Liver (tissue), 9 donors: ENCODE data around the gene MED12L. TPM values are rescaled to one million over a fixed set of nuclear protein-coding genes. Genes with fewer than 3 reads are reported as not detected.

Source experiments
- DNase-seq: peaks from one replicate; pipeline ENCODE4 v3.0.0-alpha.2; 2017; ENCODE audit warnings: low spot score
- H3K27ac ChIP-seq, 2 donors: one replicate each; pipeline ENCODE4 v1.7.0; 2013; ENCODE audit warnings: inconsistent platforms in 2 of 2, low read length in 2 of 2, control low read depth in 1 of 2, low read depth in 1 of 2, mild to moderate bottlenecking in 1 of 2
- H3K27me3 ChIP-seq, 4 donors: one replicate each; pipeline versions ENCODE4 v1.6.1 to v1.7.0; 2013; ENCODE audit warnings: low read length in 3 of 4, inconsistent platforms in 1 of 4, mild to moderate bottlenecking in 1 of 4, moderate library complexity in 1 of 4; ENCODE audit not compliant: control insufficient read depth in 4 of 4, insufficient read depth in 4 of 4
- H3K36me3 ChIP-seq, 4 donors: one replicate each; pipeline versions ENCODE4 v1.6.1 to v1.7.0; 2013; ENCODE audit warnings: low read length in 3 of 4, mild to moderate bottlenecking in 3 of 4, low read depth in 1 of 4, moderate library complexity in 1 of 4; ENCODE audit not compliant: control insufficient read depth in 4 of 4, insufficient read depth in 3 of 4
- H3K4me1 ChIP-seq, 4 donors: one replicate each; pipeline versions ENCODE4 v1.6.1 to v1.7.0; 2013; ENCODE audit warnings: low read length in 3 of 4, mild to moderate bottlenecking in 3 of 4, moderate library complexity in 1 of 4; ENCODE audit not compliant: control insufficient read depth in 4 of 4, insufficient read depth in 4 of 4
- H3K4me3 ChIP-seq, 3 donors: one replicate each; pipeline versions ENCODE4 v1.6.1 to v1.7.0; 2013; ENCODE audit warnings: low read length in 3 of 3, control low read depth in 1 of 3, low read depth in 1 of 3, mild to moderate bottlenecking in 1 of 3
- H3K9ac ChIP-seq, 2 donors: one replicate each; pipeline ENCODE4 v1.7.0; 2013; ENCODE audit warnings: low read length in 2 of 2, mild to moderate bottlenecking in 2 of 2, moderate library complexity in 2 of 2, control low read depth in 1 of 2, low read depth in 1 of 2
- H3K9me3 ChIP-seq, 4 donors: one replicate each; pipeline versions ENCODE4 v1.6.1 to v1.7.0; 2013; ENCODE audit warnings: low read length in 3 of 4; ENCODE audit not compliant: control insufficient read depth in 4 of 4
- ATF3 ChIP-seq: IDR thresholded peaks from 2 replicates; pipeline ENCODE4 v1.6.1; 2016; ENCODE audit warnings: antibody characterized with exemption
- EGR1 ChIP-seq, 2 donors: IDR thresholded peaks; 2 replicates each; pipeline ENCODE4 v1.6.1; 2016 to 2018; ENCODE audit warnings: antibody characterized with exemption in 2 of 2, low read depth in 2 of 2
- FOXA1 ChIP-seq: IDR thresholded peaks from 2 replicates; pipeline ENCODE4 v1.6.1; 2016; ENCODE audit warnings: antibody characterized with exemption
- FOXA2 ChIP-seq: IDR thresholded peaks from 2 replicates; pipeline ENCODE4 v1.6.1; 2016; ENCODE audit warnings: antibody characterized with exemption
- GABPA ChIP-seq, 2 donors: IDR thresholded peaks in 1 of 2; conservative IDR thresholded peaks in 1 of 2; 2 replicates each; pipeline ENCODE4 v1.6.1; 2016; ENCODE audit warnings: antibody characterized with exemption in 2 of 2, mild to moderate bottlenecking in 1 of 2, moderate library complexity in 1 of 2
- HNF4A ChIP-seq, 2 donors: conservative IDR thresholded peaks; 2 replicates each; pipeline ENCODE4 v1.6.1; 2016; ENCODE audit warnings: antibody characterized with exemption in 2 of 2, mild to moderate bottlenecking in 2 of 2
- HNF4G ChIP-seq: IDR thresholded peaks from 2 replicates; pipeline ENCODE4 v1.6.1; 2016; ENCODE audit warnings: antibody characterized with exemption
- JUND ChIP-seq, 2 donors: IDR thresholded peaks; 2 replicates each; pipeline ENCODE4 v1.6.1; 2016; ENCODE audit warnings: antibody characterized with exemption in 2 of 2
- NR2F2 ChIP-seq: IDR thresholded peaks from 2 replicates; pipeline ENCODE4 v1.6.1; 2016; ENCODE audit warnings: antibody characterized with exemption
- RAD21 ChIP-seq, 2 donors: IDR thresholded peaks; 2 replicates each; pipeline ENCODE4 v1.6.1; 2016; ENCODE audit warnings: antibody characterized with exemption in 2 of 2, mild to moderate bottlenecking in 2 of 2
- REST ChIP-seq: IDR thresholded peaks from 2 replicates; pipeline ENCODE4 v1.6.1; 2016; ENCODE audit warnings: antibody characterized with exemption, mild to moderate bottlenecking
- RXRA ChIP-seq, 2 donors: IDR thresholded peaks; 2 replicates each; pipeline ENCODE4 v1.6.1; 2017 to 2018; ENCODE audit warnings: antibody characterized with exemption in 2 of 2, mild to moderate bottlenecking in 1 of 2
- TAF1 ChIP-seq: conservative IDR thresholded peaks from 2 replicates; pipeline ENCODE4 v1.6.1; 2016; ENCODE audit warnings: antibody characterized with exemption, mild to moderate bottlenecking
- YY1 ChIP-seq: IDR thresholded peaks from 2 replicates; pipeline ENCODE4 v1.6.1; 2016; ENCODE audit warnings: antibody characterized with exemption, mild to moderate bottlenecking
- ZBTB33 ChIP-seq: IDR thresholded peaks from 2 replicates; pipeline ENCODE4 v1.6.1; 2016; ENCODE audit warnings: antibody characterized with exemption
- WGBS: extraction: QIAGEN DNeasy Blood & Tissue Kit; methylation state at CpG from one replicate; pipeline ENCODE4 v1.1.7; 2013; 5-methylcytosine and 5-hydroxymethylcytosine counted together
- polyA plus RNA-seq, 2 donors: library from polyadenylated mRNA; stranded (reverse) in 1 of 2; unstranded in 1 of 2; fragments of 200-250 nt in 1 of 2; fragments of >200 nt in 1 of 2; fragmentation: Nextera tagmentation in 1 of 2; extraction: Ambion mirVana in 1 of 2; gene quantifications; one replicate each; pipeline versions ENCODE4 v1.2.1 to v1.2.3, GENCODE V29; 2013 to 2015
- total RNA-seq, 2 donors: library from RNA; depleted of rRNA; stranded (reverse); fragments of >200 nt; gene quantifications; one replicate each; pipeline ENCODE4 v1.2.3, GENCODE V29; 2014
- TF ChIP-seq, protein P1 (sequence below): fragments of 150-350 bp; IDR thresholded peaks from 2 replicates; pipeline ENCODE4 v1.5.1; 2017; ENCODE audit warnings: improper control_type of control experiment, low read depth, low read length; ENCODE audit not compliant: missing input control
- donor health status: healthy.
- donor health status: healthy.
- donor health status: healthy.
- donor health status: healthy.
- donor health status: healthy.

Gene MED12L
- total and polyA plus RNA-seq, 4 donors: 0.02 to 2.1 (median 0.49) TPM

- Histone ChIP-seq H3K9me3 (no peaks in the 10 kb centered on the region), H3K9ac (no peak overlapping the region), H3K4me1 (no peaks in the 10 kb centered on the region), H3K36me3 (no peaks in the 10 kb centered on the region), H3K27ac (no peak overlapping the region), H3K27me3 (no peaks in the 10 kb centered on the region), H3K4me3 (no peak overlapping the region)
- DNase-seq: no peak
- TF ChIP-seq NR2F2: no peak
These were observed 38.4 kb downstream of the MED12L start for GRCh38 chr3:151123827-151124226.

DNA sequence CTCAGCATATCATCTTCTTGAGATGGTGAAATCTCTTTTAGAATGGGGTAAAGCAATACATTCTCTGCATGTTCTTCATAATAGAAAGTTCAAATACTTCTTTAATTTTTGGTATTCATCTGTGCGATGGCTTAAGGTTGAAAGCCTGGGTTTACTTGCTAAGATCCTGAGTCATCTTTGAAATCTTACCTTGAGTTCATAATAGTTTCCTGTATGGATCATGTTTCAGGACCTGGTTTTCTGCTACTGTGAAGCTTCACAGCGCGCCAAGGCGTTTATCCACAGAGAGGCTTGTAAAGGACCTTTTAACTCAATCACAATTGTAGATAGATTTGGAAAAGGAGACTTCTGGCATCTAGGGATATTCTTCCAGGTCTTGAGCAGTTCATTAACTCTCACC is 39.0 kb downstream of the MED12L start:
- H3K27me3 ChIP-seq: no peaks in the 10 kb centered on the region
- H3K4me3 ChIP-seq: no peak overlapping the region
- H3K27ac ChIP-seq: no peak overlapping the region
- H3K9me3 ChIP-seq: no peaks in the 10 kb centered on the region
- TF ChIP-seq NR2F2 (no peak), FOXA1 (no peak), REST (no peak), TAF1 (no peak), RAD21 (IDR thresholded peaks at IDR 0.05) (no peak), YY1 (no peak), EGR1 (IDR thresholded peaks at IDR 0.05; ENCODE audit: low read depth in 2 of 2) (no peak), ATF3 (no peak), FOXA2 (no peak)
- TF ChIP-seq, protein P1, sequence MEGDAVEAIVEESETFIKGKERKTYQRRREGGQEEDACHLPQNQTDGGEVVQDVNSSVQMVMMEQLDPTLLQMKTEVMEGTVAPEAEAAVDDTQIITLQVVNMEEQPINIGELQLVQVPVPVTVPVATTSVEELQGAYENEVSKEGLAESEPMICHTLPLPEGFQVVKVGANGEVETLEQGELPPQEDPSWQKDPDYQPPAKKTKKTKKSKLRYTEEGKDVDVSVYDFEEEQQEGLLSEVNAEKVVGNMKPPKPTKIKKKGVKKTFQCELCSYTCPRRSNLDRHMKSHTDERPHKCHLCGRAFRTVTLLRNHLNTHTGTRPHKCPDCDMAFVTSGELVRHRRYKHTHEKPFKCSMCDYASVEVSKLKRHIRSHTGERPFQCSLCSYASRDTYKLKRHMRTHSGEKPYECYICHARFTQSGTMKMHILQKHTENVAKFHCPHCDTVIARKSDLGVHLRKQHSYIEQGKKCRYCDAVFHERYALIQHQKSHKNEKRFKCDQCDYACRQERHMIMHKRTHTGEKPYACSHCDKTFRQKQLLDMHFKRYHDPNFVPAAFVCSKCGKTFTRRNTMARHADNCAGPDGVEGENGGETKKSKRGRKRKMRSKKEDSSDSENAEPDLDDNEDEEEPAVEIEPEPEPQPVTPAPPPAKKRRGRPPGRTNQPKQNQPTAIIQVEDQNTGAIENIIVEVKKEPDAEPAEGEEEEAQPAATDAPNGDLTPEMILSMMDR: no peak
- no peaks in the 10 kb centered on the region for H3K36me3 ChIP-seq
- no peak for DNase-seq
- no peak overlapping the region for H3K9ac ChIP-seq
- no peaks in the 10 kb centered on the region for H3K4me1 ChIP-seq
- 98% methylated on average over 4 of the region's 4 CpGs for WGBS

GRCh38 chr3:151130428-151130827 is 45.0 kb downstream of the MED12L start:
- Histone ChIP-seq H3K4me3 (no peak overlapping the region), H3K36me3 (no peaks in the 10 kb centered on the region), H3K4me1 (no peaks in the 10 kb centered on the region), H3K9me3 (no peaks in the 10 kb centered on the region), H3K27me3 (peaks cover 0 to 4% (median 0%) of the 10 kb centered on the region in 4 donors), H3K9ac (no peak overlapping the region), H3K27ac (no peak overlapping the region)
- DNase-seq: no peak
- WGBS: 94% methylated on average over 8 of the region's 8 CpGs
- TF ChIP-seq HNF4A (conservative IDR thresholded peaks at IDR 0.05) (no peak), NR2F2 (no peak), GABPA (IDR thresholded peaks at IDR 0.05 in 1 of 2, conservative IDR thresholded peaks at IDR 0.05 in 1 of 2) (no peak), TAF1 (no peak), EGR1 (IDR thresholded peaks at IDR 0.05; ENCODE audit: low read depth in 2 of 2) (no peak), RAD21 (IDR thresholded peaks at IDR 0.05) (no peak), ATF3 (no peak), ZBTB33 (no peak), REST (no peak), YY1 (no peak), HNF4G (no peak), FOXA2 (no peak), FOXA1 (no peak), RXRA (IDR thresholded peaks at IDR 0.05) (no peak), JUND (IDR thresholded peaks at IDR 0.05) (no peak)
